ENCODE results near the gene TSEN2. TPM values are rescaled to one million over a fixed set of nuclear protein-coding genes. Genes with fewer than 3 reads are reported as not detected.

Gene TSEN2
- total RNA-seq, 5 donors from 2014 or later (not counting 1 experiment from before 2014, with no cell fraction given), result 11.7 to 20.9 (median 18.2) TPM

DNA sequence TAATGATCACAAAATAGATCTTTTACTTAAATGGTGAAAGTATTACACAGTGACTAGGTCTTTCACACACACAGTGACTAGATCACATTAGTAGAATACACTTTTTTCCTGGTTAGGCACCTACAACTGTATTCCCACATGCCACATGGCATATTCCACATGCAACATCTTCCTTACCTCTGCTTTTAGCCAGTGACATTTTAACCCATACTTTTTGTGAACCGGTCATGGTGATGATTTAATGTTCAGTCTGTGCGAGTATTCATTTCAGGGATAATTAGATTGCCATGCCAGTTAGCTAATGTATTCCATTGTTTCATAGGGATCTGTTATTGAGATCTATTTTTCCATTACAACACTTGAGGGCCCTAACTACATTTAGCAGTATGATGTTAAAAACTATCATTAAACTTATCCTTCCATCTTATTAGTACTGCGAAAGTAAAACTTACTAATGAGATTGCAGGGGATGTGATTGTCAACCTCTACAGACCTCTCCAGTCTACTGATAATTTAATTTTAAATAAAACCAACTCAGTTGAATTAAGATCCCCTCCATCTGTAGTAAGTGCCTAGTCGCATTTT is 28.3 kb downstream of the TSEN2 start:
- no peak for DNase-seq
- Histone ChIP-seq H3K27me3 (replicated peaks in 1 of 2; ENCODE audit: control insufficient read depth in 2 of 2, extremely low read depth in 1 of 2, insufficient read depth in 2 of 2, low read length in 1 of 2) (no peaks in the 10 kb centered on the region), H3K4me3 (ENCODE audit: control insufficient read depth in 1 of 2, extremely low read depth in 1 of 2, low read length in 1 of 2) (no peak overlapping the region), H3K36me3 (ENCODE audit: control insufficient read depth in 2 of 2, extremely low read depth in 1 of 2, insufficient read depth in 1 of 2, low read length in 1 of 2) (peaks cover 3% of the 10 kb centered on the region in 2 donors), H3K9me3 (no peaks in the 10 kb centered on the region), H3K27ac (ENCODE audit: low read length) (no peak overlapping the region), H3K4me1 (ENCODE audit: control insufficient read depth in 1 of 2, extremely low read depth in 1 of 2, insufficient read depth in 2 of 2, low read length in 2 of 2) (no peaks in the 10 kb centered on the region)
- Mint-ChIP-seq H3K36me3 (peaks cover 24% of the 10 kb centered on the region), H3K27me3 (no peaks in the 10 kb centered on the region), H3K9me3 (no peaks in the 10 kb centered on the region), H3K4me3 (no peak overlapping the region), H3K4me1 (no peaks in the 10 kb centered on the region), H3K27ac (no peak overlapping the region)
- POLR2A ChIA-PET, result no interaction called here
- CTCF ChIA-PET, result no interaction called here
- no CpG with 5 or more reads among the region's 4 CpGs for whole genome bisulfite sequencing (ENCODE audit: insufficient coverage)
- no peak for ATAC-seq (replicated peaks in 1 of 4)

DNA sequence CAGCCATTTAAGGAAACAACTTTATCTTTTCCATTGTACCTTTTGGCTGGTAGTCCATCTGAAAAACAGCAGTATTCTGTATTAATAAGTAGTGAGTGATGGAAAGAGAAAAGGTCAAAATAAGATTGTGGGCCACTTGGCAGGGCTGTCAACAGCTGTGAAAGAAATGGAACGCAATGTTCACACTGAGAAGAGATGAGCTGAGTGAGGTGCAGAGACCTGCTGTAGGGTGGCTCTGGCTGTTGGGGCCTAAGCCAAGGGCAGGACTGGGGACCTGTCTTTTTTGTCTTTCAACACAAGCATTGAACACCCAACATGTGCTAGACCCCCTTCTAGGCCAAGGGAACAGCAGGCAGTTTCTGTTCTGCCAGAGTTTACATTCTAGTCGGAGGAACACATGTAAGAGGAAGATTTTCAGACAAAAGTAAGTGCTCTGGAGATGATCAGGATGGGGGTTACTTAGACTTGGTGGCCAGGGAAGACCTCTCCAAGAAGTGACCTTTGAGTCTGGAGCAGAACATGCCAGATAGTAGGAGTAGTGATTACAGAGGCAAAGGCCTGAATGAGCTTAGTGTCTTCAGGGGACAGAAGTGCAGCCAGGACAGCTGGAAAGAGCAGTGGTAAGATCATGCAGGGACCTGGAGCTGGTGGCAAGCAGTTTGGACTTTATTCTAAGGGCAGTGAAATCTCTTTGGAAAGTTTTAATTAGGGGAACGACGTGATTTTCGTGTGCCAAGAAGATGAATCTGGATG is 29.6 kb downstream of the TSEN2 start:
- peaks cover 17% of the 10 kb centered on the region for H3K36me3 Mint-ChIP-seq

GRCh38 chr3:12515631-12516030 is 31.4 kb downstream of the TSEN2 start:
- no peaks in the 10 kb centered on the region for H3K27me3 Mint-ChIP-seq
- POLR2A ChIA-PET, result no interaction called here
- no peak overlapping the region for H3K4me3 Mint-ChIP-seq
- H3K27ac Mint-ChIP-seq, result no peak overlapping the region
- ATAC-seq (replicated peaks in 1 of 4), result no peak
- Histone ChIP-seq H3K27me3 (replicated peaks in 1 of 2; ENCODE audit: control insufficient read depth in 2 of 2, extremely low read depth in 1 of 2, insufficient read depth in 2 of 2, low read length in 1 of 2) (no peaks in the 10 kb centered on the region), H3K27ac (ENCODE audit: low read length) (no peak overlapping the region), H3K4me1 (ENCODE audit: control insufficient read depth in 1 of 2, extremely low read depth in 1 of 2, insufficient read depth in 2 of 2, low read length in 2 of 2) (no peaks in the 10 kb centered on the region), H3K36me3 (ENCODE audit: control insufficient read depth in 2 of 2, extremely low read depth in 1 of 2, insufficient read depth in 1 of 2, low read length in 1 of 2) (peaks cover 3 to 5% of the 10 kb centered on the region in 2 donors), H3K9me3 (no peaks in the 10 kb centered on the region), H3K4me3 (ENCODE audit: control insufficient read depth in 1 of 2, extremely low read depth in 1 of 2, low read length in 1 of 2) (no peak overlapping the region)
- CTCF ChIA-PET, result no interaction called here
- no peaks in the 10 kb centered on the region for H3K9me3 Mint-ChIP-seq
- no peaks in the 10 kb centered on the region for H3K4me1 Mint-ChIP-seq
- H3K36me3 Mint-ChIP-seq, result peaks cover 24% of the 10 kb centered on the region
- DNase-seq, result no peak

More for the DNA sequence above, 29.6 kb downstream of the TSEN2 start:
- Mint-ChIP-seq H3K27me3 (no peaks in the 10 kb centered on the region), H3K4me3 (no peak overlapping the region), H3K27ac (no peak overlapping the region), H3K9me3 (no peaks in the 10 kb centered on the region), H3K4me1 (no peaks in the 10 kb centered on the region)
- no peaks in the 10 kb centered on the region for H3K9me3 ChIP-seq
- peaks cover 2 to 3% of the 10 kb centered on the region in 2 donors for H3K36me3 ChIP-seq (ENCODE audit: control insufficient read depth in 2 of 2, extremely low read depth in 1 of 2, insufficient read depth in 1 of 2, low read length in 1 of 2)
- no peak overlapping the region for H3K4me3 ChIP-seq (ENCODE audit: control insufficient read depth in 1 of 2, extremely low read depth in 1 of 2, low read length in 1 of 2)
- 94% methylated on average over 4 of the region's 5 CpGs for WGBS (ENCODE audit: insufficient coverage)
- no peaks in the 10 kb centered on the region for H3K4me1 ChIP-seq (ENCODE audit: control insufficient read depth in 1 of 2, extremely low read depth in 1 of 2, insufficient read depth in 2 of 2, low read length in 2 of 2)
- no peak for ATAC-seq (replicated peaks in 1 of 4)
- no peak overlapping the region for H3K27ac ChIP-seq (ENCODE audit: low read length)
- CTCF ChIA-PET, result no interaction called here
- no peak for DNase-seq
- POLR2A ChIA-PET, result no interaction called here
- no peaks in the 10 kb centered on the region for H3K27me3 ChIP-seq (replicated peaks in 1 of 2; ENCODE audit: control insufficient read depth in 2 of 2, extremely low read depth in 1 of 2, insufficient read depth in 2 of 2, low read length in 1 of 2)

DNA sequence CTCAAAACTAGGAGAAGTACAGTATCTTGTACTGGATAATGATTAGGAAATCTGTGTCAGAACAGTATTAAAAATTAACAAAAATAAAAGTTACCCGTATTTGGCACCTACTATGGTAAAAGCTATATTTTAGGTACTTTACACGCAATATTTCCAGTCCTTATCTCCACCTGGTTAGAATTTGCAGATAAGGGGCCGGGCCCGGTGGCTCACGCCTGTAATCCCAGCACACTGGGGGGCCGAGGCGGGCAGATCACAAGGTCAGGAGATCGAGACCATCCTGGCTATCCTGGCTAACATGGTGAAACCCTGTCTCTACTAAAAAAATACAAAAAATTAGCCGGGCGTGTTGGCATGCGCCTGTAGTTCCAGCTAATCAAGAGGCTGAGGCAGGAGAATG is 32.6 kb downstream of the TSEN2 start:
- ChIA-PET POLR2A (no interaction called here), CTCF (no interaction called here)
- Mint-ChIP-seq H3K9me3 (no peaks in the 10 kb centered on the region), H3K4me3 (no peak overlapping the region), H3K36me3 (peaks cover 29% of the 10 kb centered on the region), H3K4me1 (no peaks in the 10 kb centered on the region), H3K27ac (no peak overlapping the region), H3K27me3 (no peaks in the 10 kb centered on the region)
- no peak for DNase-seq
- Histone ChIP-seq H3K4me3 (ENCODE audit: control insufficient read depth in 1 of 2, extremely low read depth in 1 of 2, low read length in 1 of 2) (no peak overlapping the region), H3K27ac (ENCODE audit: low read length) (no peak overlapping the region), H3K27me3 (replicated peaks in 1 of 2; ENCODE audit: control insufficient read depth in 2 of 2, extremely low read depth in 1 of 2, insufficient read depth in 2 of 2, low read length in 1 of 2) (no peaks in the 10 kb centered on the region), H3K4me1 (ENCODE audit: control insufficient read depth in 1 of 2, extremely low read depth in 1 of 2, insufficient read depth in 2 of 2, low read length in 2 of 2) (no peaks in the 10 kb centered on the region), H3K9me3 (no peaks in the 10 kb centered on the region), H3K36me3 (ENCODE audit: control insufficient read depth in 2 of 2, extremely low read depth in 1 of 2, insufficient read depth in 1 of 2, low read length in 1 of 2) (peaks cover 3 to 7% of the 10 kb centered on the region in 2 donors)
- ATAC-seq (replicated peaks in 1 of 4), result no peak
- WGBS (ENCODE audit: insufficient coverage), result 95% methylated on average over 5 of the region's 11 CpGs

DNA sequence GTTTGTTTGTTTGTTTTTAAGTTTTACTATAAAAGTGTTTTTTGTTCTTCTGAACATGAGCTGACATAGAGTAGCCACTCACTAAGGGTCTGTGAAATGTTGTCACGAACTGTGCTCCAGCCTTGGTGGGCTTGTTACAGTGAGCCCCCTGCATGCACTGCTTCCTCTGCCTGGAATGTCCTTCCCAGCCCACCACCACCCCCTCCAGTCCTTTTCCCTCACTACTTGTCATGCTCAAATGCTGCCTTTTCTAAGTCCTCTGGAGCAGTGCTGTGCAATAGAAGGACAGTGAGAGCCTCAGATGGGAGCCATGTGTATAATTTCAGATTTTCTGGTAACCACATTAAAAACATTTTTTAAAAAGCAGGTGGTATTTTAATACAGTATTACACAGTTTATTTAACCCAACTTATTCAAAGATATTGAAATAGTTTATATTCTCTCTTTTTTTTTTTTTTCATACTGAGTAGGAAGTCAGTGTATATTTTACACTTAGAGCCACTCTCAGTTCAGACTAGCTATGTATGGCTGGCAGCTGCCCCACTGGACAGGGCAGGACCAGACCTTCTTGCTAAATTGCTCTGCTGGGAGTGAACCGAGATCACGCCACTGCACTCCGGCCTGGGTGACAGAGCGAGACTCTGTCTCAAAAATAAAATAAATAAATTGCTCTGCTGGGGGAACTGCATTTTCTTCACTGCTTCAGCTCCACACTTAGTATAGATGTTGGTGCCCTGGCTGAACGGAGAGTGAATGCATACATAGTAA is 34.2 kb downstream of the TSEN2 start:
- no peak for ATAC-seq (replicated peaks in 1 of 4)
- Histone ChIP-seq H3K9me3 (no peaks in the 10 kb centered on the region), H3K27me3 (replicated peaks in 1 of 2; ENCODE audit: control insufficient read depth in 2 of 2, extremely low read depth in 1 of 2, insufficient read depth in 2 of 2, low read length in 1 of 2) (no peaks in the 10 kb centered on the region), H3K4me3 (ENCODE audit: control insufficient read depth in 1 of 2, extremely low read depth in 1 of 2, low read length in 1 of 2) (no peak overlapping the region), H3K36me3 (ENCODE audit: control insufficient read depth in 2 of 2, extremely low read depth in 1 of 2, insufficient read depth in 1 of 2, low read length in 1 of 2) (peaks cover 3 to 9% of the 10 kb centered on the region in 2 donors), H3K27ac (ENCODE audit: low read length) (no peak overlapping the region), H3K4me1 (ENCODE audit: control insufficient read depth in 1 of 2, extremely low read depth in 1 of 2, insufficient read depth in 2 of 2, low read length in 2 of 2) (no peaks in the 10 kb centered on the region)
- H3K4me1 Mint-ChIP-seq, result no peaks in the 10 kb centered on the region
- H3K27me3 Mint-ChIP-seq, result no peaks in the 10 kb centered on the region
- DNase-seq, result no peak
- CTCF ChIA-PET, result no interaction called here
- H3K27ac Mint-ChIP-seq, result no peak overlapping the region
- H3K9me3 Mint-ChIP-seq, result no peaks in the 10 kb centered on the region
- POLR2A ChIA-PET, result no interaction called here
- H3K4me3 Mint-ChIP-seq, result no peak overlapping the region
- no CpG with 5 or more reads among the region's 6 CpGs for WGBS (ENCODE audit: insufficient coverage)
- H3K36me3 Mint-ChIP-seq, result peaks cover 28% of the 10 kb centered on the region

GRCh38 chr3:12521010-12521409 is 36.7 kb downstream of the TSEN2 start:
- DNase-seq (no peak), ATAC-seq (replicated peaks in 1 of 4) (no peak)
- H3K4me1 Mint-ChIP-seq, result no peaks in the 10 kb centered on the region
- no peak overlapping the region for H3K27ac Mint-ChIP-seq
- CTCF ChIA-PET, result no interaction called here
- Histone ChIP-seq H3K27me3 (replicated peaks in 1 of 2; ENCODE audit: control insufficient read depth in 2 of 2, extremely low read depth in 1 of 2, insufficient read depth in 2 of 2, low read length in 1 of 2) (no peaks in the 10 kb centered on the region), H3K36me3 (ENCODE audit: control insufficient read depth in 2 of 2, extremely low read depth in 1 of 2, insufficient read depth in 1 of 2, low read length in 1 of 2) (peaks cover 9 to 10% of the 10 kb centered on the region in 2 donors), H3K27ac (ENCODE audit: low read length) (no peak overlapping the region), H3K9me3 (no peaks in the 10 kb centered on the region), H3K4me3 (ENCODE audit: control insufficient read depth in 1 of 2, extremely low read depth in 1 of 2, low read length in 1 of 2) (no peak overlapping the region), H3K4me1 (ENCODE audit: control insufficient read depth in 1 of 2, extremely low read depth in 1 of 2, insufficient read depth in 2 of 2, low read length in 2 of 2) (no peaks in the 10 kb centered on the region)
- WGBS (ENCODE audit: insufficient coverage), result 100% methylated on average over 1 of the region's 2 CpGs
- POLR2A ChIA-PET, result no interaction called here
- H3K4me3 Mint-ChIP-seq, result no peak overlapping the region
- H3K36me3 Mint-ChIP-seq, result peaks cover 30% of the 10 kb centered on the region
- no peaks in the 10 kb centered on the region for H3K27me3 Mint-ChIP-seq
- no peaks in the 10 kb centered on the region for H3K9me3 Mint-ChIP-seq

Measured in T-cell (primary cell).